RWPE2 (cell line): ENCODE data around the gene PHLDA2.

Source experiments
- ATAC-seq: fragments of 200-7000 bp; cut with Tn5 transposase; 3 replicates; pipeline ENCODE4 v1.9.1; 2021; ENCODE audit warnings: low read depth
- DNase-seq: peaks from one replicate; pipeline ENCODE4 v3.0.0-alpha.2; 2020; ENCODE audit warnings: low spot score
- H3K27ac ChIP-seq: fragments of 450-650 bp; 2 replicates; pipeline ENCODE4 v1.5.1; 2017; ENCODE audit warnings: mild to moderate bottlenecking; ENCODE audit not compliant: poor library complexity, severe bottlenecking
- H3K27me3 ChIP-seq: fragments of 250-450 bp; sonication (Bioruptor Pico); 2 replicates; pipeline ENCODE4 v1.5.1; 2021; ENCODE audit warnings: mild to moderate bottlenecking, moderate library complexity; ENCODE audit not compliant: insufficient read depth, poor library complexity, severe bottlenecking
- H3K36me3 ChIP-seq: fragments of 250-450 bp; sonication (Bioruptor Pico); 2 replicates; pipeline ENCODE4 v1.5.1; 2020; ENCODE audit warnings: low read depth, mild to moderate bottlenecking, moderate library complexity
- H3K4me1 ChIP-seq: fragments of 250-450 bp; sonication (Bioruptor Pico); 2 replicates; pipeline ENCODE4 v1.5.1; 2021; ENCODE audit warnings: mild to moderate bottlenecking, moderate library complexity; ENCODE audit not compliant: insufficient read depth, poor library complexity, severe bottlenecking
- H3K4me3 ChIP-seq: fragments of 250-450 bp; sonication (Bioruptor Pico); 2 replicates; pipeline ENCODE4 v1.5.1; 2021; ENCODE audit warnings: mild to moderate bottlenecking, moderate library complexity; ENCODE audit not compliant: severe bottlenecking
- H3K9me3 ChIP-seq: fragments of 250-450 bp; sonication (Bioruptor Pico); 2 replicates; pipeline ENCODE4 v1.5.1; 2021; ENCODE audit warnings: mild to moderate bottlenecking, moderate library complexity; ENCODE audit not compliant: severe bottlenecking
- CTCF ChIP-seq: fragments of 450-650 bp; IDR thresholded peaks from one replicate; pipeline ENCODE4 v1.5.1; 2017; ENCODE audit warnings: mild to moderate bottlenecking, moderate library complexity; ENCODE audit not compliant: poor library complexity, severe bottlenecking

The PHLDA2 gene

GRCh38 chr11:2881981-2882375 lies 47.2 kb downstream of the PHLDA2 start:
- Histone ChIP-seq H3K9me3 (no peaks in the 10 kb centered on the region), H3K27ac (no peak overlapping the region), H3K27me3 (no peaks in the 10 kb centered on the region), H3K36me3 (no peaks in the 10 kb centered on the region), H3K4me3 (no peak overlapping the region), H3K4me1 (no peaks in the 10 kb centered on the region)
- DNase-seq = no peak
- no peak for TF ChIP-seq CTCF
- ATAC-seq = no peak

GRCh38 chr11:2881076-2881980 lies 47.9 kb downstream of the PHLDA2 start:
- no peak for TF ChIP-seq CTCF
- H3K4me1 ChIP-seq = no peaks in the 10 kb centered on the region
- no peaks in the 10 kb centered on the region for H3K9me3 ChIP-seq
- no peaks in the 10 kb centered on the region for H3K36me3 ChIP-seq
- H3K27me3 ChIP-seq = no peaks in the 10 kb centered on the region
- no peak overlapping the region for H3K27ac ChIP-seq
- ATAC-seq (no peak), DNase-seq (no peak)
- no peak overlapping the region for H3K4me3 ChIP-seq

- H3K9me3 ChIP-seq = no peaks in the 10 kb centered on the region
- no peaks in the 10 kb centered on the region for H3K36me3 ChIP-seq
- DNase-seq = no peak
- no peaks in the 10 kb centered on the region for H3K4me1 ChIP-seq
- no peak for ATAC-seq
- H3K27me3 ChIP-seq = no peaks in the 10 kb centered on the region
- no peak overlapping the region for H3K4me3 ChIP-seq
- no peak for TF ChIP-seq CTCF
- no peak overlapping the region for H3K27ac ChIP-seq
These were observed 48.6 kb downstream of the PHLDA2 start for GRCh38 chr11:2880646-2881045.

- H3K27ac ChIP-seq = no peak overlapping the region
- no peaks in the 10 kb centered on the region for H3K9me3 ChIP-seq
- H3K27me3 ChIP-seq = no peaks in the 10 kb centered on the region
- H3K4me3 ChIP-seq = no peak overlapping the region
- TF ChIP-seq CTCF = no peak
- DNase-seq (no peak), ATAC-seq (no peak)
- no peaks in the 10 kb centered on the region for H3K4me1 ChIP-seq
- H3K36me3 ChIP-seq = no peaks in the 10 kb centered on the region
These were observed 50.4 kb downstream of the PHLDA2 start for GRCh38 chr11:2878782-2879181.
